ENCODE measurements around the gene SSU72. TPM values are rescaled to one million over a fixed set of nuclear protein-coding genes. Genes with fewer than 3 reads are reported as not detected.

The SSU72 gene
- total and polyA plus RNA-seq, 2 donors (not counting 1 experiment from before 2014, with no cell fraction given) = 65.1 to 127 TPM

- Histone ChIP-seq H3K27me3 (ENCODE audit: control insufficient read depth, insufficient read depth, low read length) (no peaks in the 10 kb centered on the region), H4K20me1 (ENCODE audit: control insufficient read depth, extremely low read depth, insufficient read depth, low read length) (no peaks in the 10 kb centered on the region), H3K79me2 (ENCODE audit: control insufficient read depth, insufficient read depth, low read length) (peaks cover 20% of the 10 kb centered on the region), H3K4me2 (ENCODE audit: extremely low read depth, insufficient read depth, low read length) (no peak overlapping the region), H2AFZ (ENCODE audit: low read length) (no peak overlapping the region), H3K36me3 (ENCODE audit: control insufficient read depth, insufficient read depth, low read length) (peaks cover 4% of the 10 kb centered on the region), H3K4me1 (ENCODE audit: control insufficient read depth, extremely low read depth, insufficient read depth, low read length) (peaks cover 10% of the 10 kb centered on the region), H3K9me3 (ENCODE audit: control insufficient read depth, insufficient read depth, low read depth, low read length) (no peaks in the 10 kb centered on the region), H3K27ac (ENCODE audit: insufficient read depth, low read length) (no peak overlapping the region), H3K4me3 (replicated peaks in 1 of 4; ENCODE audit: control extremely low read depth in 1 of 4, insufficient read depth in 1 of 4, low read depth in 3 of 4, low read length in 4 of 4) (no peak overlapping the region), H3K9ac (ENCODE audit: insufficient read depth, low read length) (no peak overlapping the region)
- no peak for DNase-seq (ENCODE audit: low read depth in 2 of 2)
- TF ChIP-seq CTCF (conservative IDR thresholded peaks at IDR 0.05 in 1 of 2, IDR thresholded peaks at IDR 0.05 in 1 of 2; ENCODE audit: low read depth in 1 of 2, low read length in 2 of 2) = no peak
- TF ChIP-seq EZH2 (IDR thresholded peaks at IDR 0.05; ENCODE audit: low read length, missing control alignments) = no peak
Measured at GRCh38 chr1:1617925-1618324, 43.3 kb upstream of the SSU72 start.

- no peak overlapping the region for H3K27ac ChIP-seq (ENCODE audit: insufficient read depth, low read length)
- H3K36me3 ChIP-seq (ENCODE audit: control insufficient read depth, insufficient read depth, low read length) = peaks cover 4% of the 10 kb centered on the region
- TF ChIP-seq EZH2 (IDR thresholded peaks at IDR 0.05; ENCODE audit: low read length, missing control alignments) (no peak), CTCF (conservative IDR thresholded peaks at IDR 0.05 in 1 of 2, IDR thresholded peaks at IDR 0.05 in 1 of 2; ENCODE audit: low read depth in 1 of 2, low read length in 2 of 2) (no peak)
- DNase-seq (ENCODE audit: low read depth in 2 of 2) = no peak
- H2AFZ ChIP-seq (ENCODE audit: low read length) = no peak overlapping the region
- peaks cover 10% of the 10 kb centered on the region for H3K4me1 ChIP-seq (ENCODE audit: control insufficient read depth, extremely low read depth, insufficient read depth, low read length)
- H3K4me3 ChIP-seq (replicated peaks in 1 of 4; ENCODE audit: control extremely low read depth in 1 of 4, insufficient read depth in 1 of 4, low read depth in 3 of 4, low read length in 4 of 4) = no peak overlapping the region
- H3K4me2 ChIP-seq (ENCODE audit: extremely low read depth, insufficient read depth, low read length) = peak overlapping the region; percentile 25
- H3K27me3 ChIP-seq (ENCODE audit: control insufficient read depth, insufficient read depth, low read length) = no peaks in the 10 kb centered on the region
- H4K20me1 ChIP-seq (ENCODE audit: control insufficient read depth, extremely low read depth, insufficient read depth, low read length) = no peaks in the 10 kb centered on the region
- H3K9ac ChIP-seq (ENCODE audit: insufficient read depth, low read length) = no peak overlapping the region
- no peaks in the 10 kb centered on the region for H3K9me3 ChIP-seq (ENCODE audit: control insufficient read depth, insufficient read depth, low read depth, low read length)
- H3K79me2 ChIP-seq (ENCODE audit: control insufficient read depth, insufficient read depth, low read length) = peaks cover 20% of the 10 kb centered on the region
Measured at GRCh38 chr1:1617516-1617915, 42.9 kb upstream of the SSU72 start.

- no peaks in the 10 kb centered on the region for H3K9me3 ChIP-seq (ENCODE audit: control insufficient read depth, insufficient read depth, low read depth, low read length)
- H3K27me3 ChIP-seq (ENCODE audit: control insufficient read depth, insufficient read depth, low read length) = no peaks in the 10 kb centered on the region
- H3K9ac ChIP-seq (ENCODE audit: insufficient read depth, low read length) = no peak overlapping the region
- peak overlapping the region; percentile 58 to 98 (median 87) for H3K4me3 ChIP-seq (replicated peaks in 1 of 4; ENCODE audit: control extremely low read depth in 1 of 4, insufficient read depth in 1 of 4, low read depth in 3 of 4, low read length in 4 of 4)
- H3K4me2 ChIP-seq (ENCODE audit: extremely low read depth, insufficient read depth, low read length) = peak overlapping the region; percentile 88
- H3K27ac ChIP-seq (ENCODE audit: insufficient read depth, low read length) = no peak overlapping the region
- peaks cover 20% of the 10 kb centered on the region for H3K79me2 ChIP-seq (ENCODE audit: control insufficient read depth, insufficient read depth, low read length)
- H4K20me1 ChIP-seq (ENCODE audit: control insufficient read depth, extremely low read depth, insufficient read depth, low read length) = no peaks in the 10 kb centered on the region
- TF ChIP-seq CTCF (conservative IDR thresholded peaks at IDR 0.05 in 1 of 2, IDR thresholded peaks at IDR 0.05 in 1 of 2; ENCODE audit: low read depth in 1 of 2, low read length in 2 of 2) (no peak), EZH2 (IDR thresholded peaks at IDR 0.05; ENCODE audit: low read length, missing control alignments) (no peak)
- peaks cover 10% of the 10 kb centered on the region for H3K4me1 ChIP-seq (ENCODE audit: control insufficient read depth, extremely low read depth, insufficient read depth, low read length)
- DNase-seq (ENCODE audit: low read depth in 2 of 2) = no peak
- H2AFZ ChIP-seq (ENCODE audit: low read length) = no peak overlapping the region
- H3K36me3 ChIP-seq (ENCODE audit: control insufficient read depth, insufficient read depth, low read length) = peaks cover 4% of the 10 kb centered on the region
Measured at GRCh38 chr1:1616838-1617237, 42.2 kb upstream of the SSU72 start.

Measured in fibroblast of lung (primary cell).